Transverse colon (tissue), 4 donors: ENCODE measurements around the gene POC1A. TPM values are rescaled to one million over a fixed set of nuclear protein-coding genes. Genes with fewer than 3 reads are reported as not detected.

Experiments used
- DNase-seq: peaks from one replicate; pipeline ENCODE4 v3.0.0-alpha.2; 2019
- H3K27ac ChIP-seq, 4 donors: fragments of 200-600 bp; sonication (generic); 2 replicates each; pipeline ENCODE4 v1.5.1; 2016 to 2018; ENCODE audit warnings: inconsistent platforms in 4 of 4
- H3K27me3 ChIP-seq: fragments of 200-600 bp; sonication (generic); 2 replicates; pipeline ENCODE4 v1.5.1; 2017; ENCODE audit warnings: inconsistent platforms
- H3K36me3 ChIP-seq, 4 donors: fragments of 200-600 bp; sonication (generic); 2 replicates each; pipeline ENCODE4 v1.5.1; 2017 to 2019; ENCODE audit warnings: inconsistent platforms in 4 of 4
- H3K4me1 ChIP-seq, 4 donors: fragments of 200-600 bp; sonication (generic); 2 replicates each; pipeline ENCODE4 v1.5.1; 2017 to 2020; ENCODE audit warnings: inconsistent platforms in 4 of 4
- H3K4me3 ChIP-seq, 4 donors: fragments of 200-600 bp; sonication (generic); 1 replicate in 1 of 4; 2 replicates in 3 of 4; pipeline versions ENCODE4 v1.5.1 to v1.6.1; 2017 to 2019; ENCODE audit warnings: inconsistent platforms in 4 of 4
- H3K9me3 ChIP-seq, 2 donors: fragments of 200-600 bp; sonication (generic); 2 replicates each; pipeline ENCODE4 v1.5.1; 2017 to 2019; ENCODE audit warnings: inconsistent platforms in 2 of 2
- EP300 ChIP-seq: sonication (generic); formaldehyde crosslinking; IDR thresholded peaks from one replicate; pipeline ENCODE4 v1.6.1; 2017; ENCODE audit warnings: antibody characterized with exemption, low read depth
- POLR2A ChIP-seq: fragments of 450-650 bp; IDR thresholded peaks from one replicate; pipeline ENCODE4 v1.6.1; 2016; ENCODE audit warnings: antibody characterized with exemption, mild to moderate bottlenecking, moderate library complexity
- POLR2AphosphoS5 ChIP-seq, 3 donors: sonication (generic); formaldehyde crosslinking; IDR thresholded peaks; one replicate each; pipeline ENCODE4 v1.6.1; 2016; ENCODE audit warnings: antibody characterized with exemption in 3 of 3
- WGBS, 2 donors: methylation state at CpG; one replicate each; pipeline ENCODE4 v1.1.5; 2018; ENCODE audit warnings: low coverage in 1 of 2; 5-methylcytosine and 5-hydroxymethylcytosine counted together
- in situ Hi-C, 4 donors: fragments of 200-750 bp; cut with MboI; loops; one replicate each; pipeline versions ENCODE4 v1.15.0 to v1.15.1; 2017; ENCODE audit warnings: low sequenced_read_pairs in 3 of 4, low pct_ligation_motif_present in 1 of 4, low pct_unique_long_range_greater_than_20kb in 1 of 4
- intact Hi-C: fragments of 100-400 bp; cut with DNase I; formaldehyde crosslinking; loops from one replicate; pipeline ENCODE4 v1.15.1; 2023; ENCODE audit warnings: low total_unique reads
- total RNA-seq, 4 donors: library from RNA; depleted of rRNA; stranded (reverse); fragments of >200 nt; gene quantifications; one replicate each; pipeline ENCODE4 v1.1.0, GENCODE V29; 2016
- TF ChIP-seq, protein P1 (sequence below), 5 experiments: fragments of 200-600 bp in 3 of 5; fragments of 450-650 bp in 2 of 5; sonication (generic) in 3 of 5; IDR thresholded peaks; 1 replicate in 2 of 5; 2 replicates in 3 of 5; pipeline ENCODE4 v1.5.1; 2016 to 2017; ENCODE audit warnings: antibody characterized with exemption in 5 of 5, inconsistent platforms in 3 of 5, mild to moderate bottlenecking in 2 of 5, moderate library complexity in 1 of 5

POC1A gene
- total RNA-seq, 4 donors from 2014 or later = 0.80 to 3.1 (median 2.2) TPM; not detected in 1

- no peaks in the 10 kb centered on the region for H3K27me3 ChIP-seq
- no peak overlapping the region for H3K27ac ChIP-seq
- no peaks in the 10 kb centered on the region for H3K9me3 ChIP-seq
- in situ Hi-C loops = no loop called here
- H3K4me1 ChIP-seq = peaks cover 8 to 20% (median 15%) of the 10 kb centered on the region in 4 donors
- no peaks in the 10 kb centered on the region for H3K36me3 ChIP-seq
- WGBS, 2 donors = 98% methylated on average over 3 of the region's 3 CpGs; no CpG with 5 or more reads in 1 of the 2 donors
- intact Hi-C loops = no loop called here
- TF ChIP-seq, protein P1, sequence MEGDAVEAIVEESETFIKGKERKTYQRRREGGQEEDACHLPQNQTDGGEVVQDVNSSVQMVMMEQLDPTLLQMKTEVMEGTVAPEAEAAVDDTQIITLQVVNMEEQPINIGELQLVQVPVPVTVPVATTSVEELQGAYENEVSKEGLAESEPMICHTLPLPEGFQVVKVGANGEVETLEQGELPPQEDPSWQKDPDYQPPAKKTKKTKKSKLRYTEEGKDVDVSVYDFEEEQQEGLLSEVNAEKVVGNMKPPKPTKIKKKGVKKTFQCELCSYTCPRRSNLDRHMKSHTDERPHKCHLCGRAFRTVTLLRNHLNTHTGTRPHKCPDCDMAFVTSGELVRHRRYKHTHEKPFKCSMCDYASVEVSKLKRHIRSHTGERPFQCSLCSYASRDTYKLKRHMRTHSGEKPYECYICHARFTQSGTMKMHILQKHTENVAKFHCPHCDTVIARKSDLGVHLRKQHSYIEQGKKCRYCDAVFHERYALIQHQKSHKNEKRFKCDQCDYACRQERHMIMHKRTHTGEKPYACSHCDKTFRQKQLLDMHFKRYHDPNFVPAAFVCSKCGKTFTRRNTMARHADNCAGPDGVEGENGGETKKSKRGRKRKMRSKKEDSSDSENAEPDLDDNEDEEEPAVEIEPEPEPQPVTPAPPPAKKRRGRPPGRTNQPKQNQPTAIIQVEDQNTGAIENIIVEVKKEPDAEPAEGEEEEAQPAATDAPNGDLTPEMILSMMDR (IDR thresholded peaks at IDR 0.05) = no peak
- no peak for TF ChIP-seq POLR2AphosphoS5 (IDR thresholded peaks at IDR 0.05)
- no peak overlapping the region for H3K4me3 ChIP-seq
- no peak for DNase-seq
Measured at GRCh38 chr3:52150357-52150756, 3.9 kb downstream of the POC1A start.

GRCh38 chr3:52149726-52150125, 4.5 kb downstream of the POC1A start:
- TF ChIP-seq POLR2AphosphoS5 (IDR thresholded peaks at IDR 0.05) = no peak
- TF ChIP-seq POLR2A = no peak
- no peak for TF ChIP-seq EP300
- TF ChIP-seq, protein P1 (IDR thresholded peaks at IDR 0.05) = no peak
- Histone ChIP-seq H3K4me1 (peaks cover 8 to 15% (median 10%) of the 10 kb centered on the region in 4 donors), H3K27me3 (no peaks in the 10 kb centered on the region), H3K27ac (no peak overlapping the region), H3K9me3 (no peaks in the 10 kb centered on the region), H3K4me3 (no peak overlapping the region), H3K36me3 (no peaks in the 10 kb centered on the region)
- no peak for DNase-seq
- intact Hi-C loops (no loop called here), in situ Hi-C loops (no loop called here)
- WGBS, 2 donors = 97% methylated on average over 11 of the region's 11 CpGs; no CpG with 5 or more reads in 1 of the 2 donors

DNA sequence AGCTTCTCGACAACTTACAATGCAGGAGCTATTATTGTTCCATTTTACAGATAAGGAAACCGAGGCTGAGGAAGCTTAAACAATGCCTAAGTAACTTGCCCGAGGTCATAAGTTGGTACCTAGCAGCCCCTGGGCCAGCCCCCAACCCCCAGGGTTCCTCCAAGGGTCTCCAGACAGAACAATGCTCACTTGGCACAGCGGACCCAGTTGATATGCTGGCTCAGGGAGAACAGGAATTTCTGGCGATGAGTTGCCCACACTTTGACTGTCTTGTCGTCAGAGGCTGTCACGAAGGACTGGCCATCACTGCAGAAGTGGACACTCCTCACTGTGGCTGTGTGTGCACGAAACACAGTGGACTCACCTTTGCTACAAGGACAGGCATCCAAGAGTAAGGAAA, 5.2 kb downstream of the POC1A start:
- Histone ChIP-seq H3K9me3 (no peaks in the 10 kb centered on the region), H3K4me3 (no peak overlapping the region), H3K27ac (no peak overlapping the region), H3K36me3 (no peaks in the 10 kb centered on the region), H3K4me1 (peaks cover 8 to 16% (median 10%) of the 10 kb centered on the region in 4 donors), H3K27me3 (no peaks in the 10 kb centered on the region)
- intact Hi-C loops = no loop called here
- WGBS, 2 donors = 95 to 100% methylated on average over 1 to 8 of the region's 8 CpGs
- TF ChIP-seq, protein P1 (IDR thresholded peaks at IDR 0.05) = no peak
- TF ChIP-seq POLR2A (no peak), EP300 (no peak), POLR2AphosphoS5 (IDR thresholded peaks at IDR 0.05) (no peak)
- DNase-seq = no peak
- in situ Hi-C loops = no loop called here

DNA sequence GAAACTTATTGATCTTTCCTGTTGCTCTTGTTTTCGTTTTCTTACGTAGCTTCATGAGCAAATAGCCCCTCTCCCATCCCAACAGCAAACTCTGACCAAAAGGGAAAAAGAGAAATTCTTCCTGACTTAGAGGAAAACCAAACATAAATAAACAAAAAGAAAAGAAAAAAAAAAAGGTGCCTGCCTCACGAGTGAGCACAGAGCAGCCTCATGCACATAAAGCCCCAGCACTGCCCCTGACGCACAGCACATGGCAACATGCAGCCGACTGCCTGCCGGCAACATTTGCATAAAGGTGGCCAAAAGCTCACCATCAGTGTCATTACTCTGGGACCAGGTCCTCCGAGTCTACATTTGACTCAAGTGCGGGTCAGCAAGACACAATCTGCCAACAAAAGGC, 6.4 kb downstream of the POC1A start:
- DNase-seq = no peak
- 87 to 91% methylated on average over 5 to 8 of the region's 8 CpGs for WGBS, 2 donors
- H3K9me3 ChIP-seq = no peaks in the 10 kb centered on the region
- in situ Hi-C loops (no loop called here), intact Hi-C loops (no loop called here)
- no peaks in the 10 kb centered on the region for H3K27me3 ChIP-seq
- no peaks in the 10 kb centered on the region for H3K36me3 ChIP-seq
- peaks cover 0 to 4% (median 2%) of the 10 kb centered on the region in 4 donors for H3K4me1 ChIP-seq
- H3K27ac ChIP-seq = no peak overlapping the region
- TF ChIP-seq, protein P1 (IDR thresholded peaks at IDR 0.05) = no peak
- TF ChIP-seq POLR2AphosphoS5 (IDR thresholded peaks at IDR 0.05) (no peak), POLR2A (no peak), EP300 (no peak)
- H3K4me3 ChIP-seq = no peak overlapping the region
